ENCODE data around the gene AGPAT1. TPM values are rescaled to one million over a fixed set of nuclear protein-coding genes. Genes with fewer than 3 reads are reported as not detected.

Gene AGPAT1
- total and polyA plus RNA-seq, 2 experiments from 2014 or later, result 62.8 to 71.4 TPM

DNA sequence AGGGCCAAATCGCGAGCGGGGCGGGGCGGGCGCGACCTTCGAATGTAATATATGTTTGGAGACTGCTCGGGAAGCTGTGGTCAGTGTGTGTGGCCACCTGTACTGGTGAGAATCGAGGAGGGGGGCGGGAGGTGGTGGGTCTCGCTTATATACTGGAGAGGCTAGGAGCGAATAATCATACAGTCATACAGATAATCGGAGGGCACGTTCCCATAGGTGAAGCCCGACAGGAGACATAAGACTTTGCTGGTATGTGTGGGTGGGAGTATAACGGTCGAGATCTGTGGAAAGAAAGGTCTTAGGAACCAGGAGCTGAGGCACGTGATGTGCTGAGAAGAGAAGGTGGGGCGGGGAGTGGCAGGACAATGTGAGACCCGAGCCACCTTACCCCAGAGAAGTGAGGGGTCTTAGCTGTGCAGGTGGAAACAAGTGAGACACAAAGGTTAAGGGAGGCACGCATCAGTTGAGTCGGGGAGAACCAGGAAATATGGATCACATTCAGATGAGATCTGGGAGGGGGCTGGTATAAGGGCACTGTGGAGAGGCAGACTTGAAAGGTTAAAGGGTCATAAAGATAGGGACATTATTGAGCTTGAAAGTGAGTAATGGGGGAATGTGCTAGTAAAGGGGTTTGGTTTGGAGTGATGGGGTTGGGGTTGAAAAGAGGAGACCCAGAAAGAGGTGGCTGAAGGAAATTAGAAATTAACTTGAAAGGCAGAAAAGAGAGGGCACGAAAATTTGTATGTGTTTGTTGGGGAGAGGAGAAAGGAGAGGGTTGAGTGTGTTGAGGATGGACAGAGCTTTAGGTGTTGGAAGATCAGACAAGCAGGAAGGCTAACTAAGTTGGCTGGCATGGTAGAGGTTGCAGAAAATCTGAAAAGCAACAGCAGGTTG lies 2.9 kb upstream of the AGPAT1 start:
- H3K4me2 ChIP-seq, result peak overlapping the region; percentile 86
- no peaks in the 10 kb centered on the region for H4K20me1 ChIP-seq (ENCODE audit: insufficient read depth, poor library complexity, severe bottlenecking)
- H3K4me3 ChIP-seq, result peak overlapping the region; percentile 51
- peak; percentile 53 for DNase-seq (ENCODE audit: low spot score)
- peaks cover 13% of the 10 kb centered on the region for H3K4me1 ChIP-seq (ENCODE audit: insufficient read depth)
- no peak overlapping the region for H2AFZ ChIP-seq
- no peaks in the 10 kb centered on the region for H3K27me3 ChIP-seq
- H3K27ac ChIP-seq, result peak overlapping the region; percentile 65
- peaks cover 36% of the 10 kb centered on the region for H3K79me2 ChIP-seq
- H3K9me2 ChIP-seq (replicated peaks; ENCODE audit: insufficient read depth), result no peaks in the 10 kb centered on the region
- H3K36me3 ChIP-seq (replicated peaks; ENCODE audit: insufficient read depth, low read depth), result no peaks in the 10 kb centered on the region
- 6% methylated on average over 15 of the region's 24 CpGs for WGBS (ENCODE audit: low lambda C conversion rate, missing lambda C conversion rate)
- H3K9me3 ChIP-seq (ENCODE audit: low read depth), result no peaks in the 10 kb centered on the region
- TF ChIP-seq, protein P1, sequence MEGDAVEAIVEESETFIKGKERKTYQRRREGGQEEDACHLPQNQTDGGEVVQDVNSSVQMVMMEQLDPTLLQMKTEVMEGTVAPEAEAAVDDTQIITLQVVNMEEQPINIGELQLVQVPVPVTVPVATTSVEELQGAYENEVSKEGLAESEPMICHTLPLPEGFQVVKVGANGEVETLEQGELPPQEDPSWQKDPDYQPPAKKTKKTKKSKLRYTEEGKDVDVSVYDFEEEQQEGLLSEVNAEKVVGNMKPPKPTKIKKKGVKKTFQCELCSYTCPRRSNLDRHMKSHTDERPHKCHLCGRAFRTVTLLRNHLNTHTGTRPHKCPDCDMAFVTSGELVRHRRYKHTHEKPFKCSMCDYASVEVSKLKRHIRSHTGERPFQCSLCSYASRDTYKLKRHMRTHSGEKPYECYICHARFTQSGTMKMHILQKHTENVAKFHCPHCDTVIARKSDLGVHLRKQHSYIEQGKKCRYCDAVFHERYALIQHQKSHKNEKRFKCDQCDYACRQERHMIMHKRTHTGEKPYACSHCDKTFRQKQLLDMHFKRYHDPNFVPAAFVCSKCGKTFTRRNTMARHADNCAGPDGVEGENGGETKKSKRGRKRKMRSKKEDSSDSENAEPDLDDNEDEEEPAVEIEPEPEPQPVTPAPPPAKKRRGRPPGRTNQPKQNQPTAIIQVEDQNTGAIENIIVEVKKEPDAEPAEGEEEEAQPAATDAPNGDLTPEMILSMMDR (IDR thresholded peaks at IDR 0.05; ENCODE audit: poor library complexity), result no peak
- no peak for TF ChIP-seq EZH2phosphoT487 (IDR thresholded peaks at IDR 0.05; ENCODE audit: low read depth, severe bottlenecking, unreplicated experiment)
- TF ChIP-seq EZH2 (IDR thresholded peaks at IDR 0.05; ENCODE audit: borderline replicate concordance), result no peak

DNA sequence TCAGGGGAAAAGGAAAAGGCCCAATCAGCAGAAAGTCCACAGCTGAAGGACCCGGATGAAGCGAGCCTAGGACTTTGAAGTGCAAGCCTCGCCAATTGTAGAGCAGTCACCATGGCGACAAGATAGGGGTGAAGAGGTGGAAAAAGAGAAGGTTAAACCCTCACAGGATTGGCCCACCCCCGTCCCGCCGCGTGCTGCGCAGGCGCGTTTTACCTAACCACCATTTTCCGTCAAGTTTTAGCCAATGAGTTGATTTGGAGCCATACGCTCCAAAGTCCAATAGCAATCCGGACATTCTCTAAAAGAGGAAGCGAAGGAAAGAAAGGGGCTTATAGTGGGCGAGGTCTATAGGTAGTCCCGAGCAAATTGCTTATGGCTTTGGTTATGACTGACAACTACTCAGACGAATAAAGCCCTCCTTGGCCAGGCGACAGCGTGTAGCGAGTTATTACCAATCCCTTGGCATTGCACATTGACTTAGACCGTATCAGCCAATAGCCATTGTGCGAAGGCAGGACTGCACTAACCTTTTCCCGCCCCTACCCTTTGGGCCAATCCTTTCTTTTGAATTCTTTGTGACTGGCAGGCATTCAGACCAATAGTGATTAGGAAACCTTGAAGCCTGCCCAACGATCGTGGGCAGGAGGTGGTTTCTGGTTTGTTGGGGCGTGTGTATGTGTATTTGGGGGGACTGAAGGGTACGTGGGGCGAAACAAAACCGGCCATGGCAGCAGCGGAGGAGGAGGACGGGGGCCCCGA lies 2.1 kb upstream of the AGPAT1 start, which contains the start of gene RNF5:
Gene RNF5, plus strand, starts transcription at position 618 of the 759 bp plus-strand sequence. Its CDS starts 107 bp downstream, at position 725.
- H2AFZ ChIP-seq, result peak within 1 kb of the TSS; percentile 24
- H4K20me1 ChIP-seq (ENCODE audit: insufficient read depth, poor library complexity, severe bottlenecking), result no peaks in the 10 kb centered on the region
- peak within 1 kb of the TSS; percentile 51 for H3K4me3 ChIP-seq
- WGBS (ENCODE audit: low lambda C conversion rate, missing lambda C conversion rate), result 2% methylated on average over 28 of the region's 33 CpGs
- no peaks in the 10 kb centered on the region for H3K9me3 ChIP-seq (ENCODE audit: low read depth)
- H3K27me3 ChIP-seq, result no peaks in the 10 kb centered on the region
- peaks cover 44% of the 10 kb centered on the region for H3K79me2 ChIP-seq
- H3K9me2 ChIP-seq (replicated peaks; ENCODE audit: insufficient read depth), result no peaks in the 10 kb centered on the region
- peak; percentile 99 for DNase-seq (ENCODE audit: low spot score)
- H3K36me3 ChIP-seq (replicated peaks; ENCODE audit: insufficient read depth, low read depth), result no peaks in the 10 kb centered on the region
- TF ChIP-seq EZH2phosphoT487 (IDR thresholded peaks at IDR 0.05; ENCODE audit: low read depth, severe bottlenecking, unreplicated experiment), result no peak
- TF ChIP-seq, protein P1 (IDR thresholded peaks at IDR 0.05; ENCODE audit: poor library complexity), result no peak
- no peak for TF ChIP-seq EZH2 (IDR thresholded peaks at IDR 0.05; ENCODE audit: borderline replicate concordance)
- peak within 1 kb of the TSS; percentile 86 for H3K4me2 ChIP-seq
- H3K4me1 ChIP-seq (ENCODE audit: insufficient read depth), result peaks cover 13% of the 10 kb centered on the region
- H3K27ac ChIP-seq, result peak within 1 kb of the TSS; percentile 94

DNA sequence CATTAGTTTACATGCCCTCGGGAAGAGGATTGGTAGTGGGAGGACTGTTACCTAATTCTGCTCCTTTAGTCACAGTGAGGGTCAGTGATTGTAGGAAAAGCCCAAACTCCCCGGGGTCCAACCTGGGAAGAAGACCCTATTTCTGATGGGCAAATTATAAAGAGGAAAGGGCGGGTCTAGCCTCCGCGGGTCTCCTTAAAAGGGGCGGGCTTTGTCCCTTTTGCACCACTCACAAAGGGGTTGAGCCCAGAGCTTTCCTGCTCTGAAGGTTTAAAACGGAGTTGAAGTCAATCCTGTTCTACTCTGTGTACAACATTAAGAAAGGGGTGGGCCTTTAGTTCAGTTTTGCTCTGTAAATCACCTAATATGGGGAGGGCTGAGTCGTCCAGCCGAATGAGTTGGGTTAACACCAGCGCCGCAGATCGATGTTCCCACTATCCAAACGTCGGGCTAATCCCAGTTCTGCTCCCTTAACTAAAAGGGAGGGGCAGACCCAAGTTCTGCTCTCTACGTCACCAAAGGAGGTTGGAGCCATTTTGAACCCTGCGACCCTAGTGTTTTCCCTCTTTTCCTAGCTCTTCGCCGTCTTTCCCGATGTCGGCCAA lies 1.4 kb upstream of the AGPAT1 start:
- H3K4me3 ChIP-seq, result peak overlapping the region; percentile 6
- no peaks in the 10 kb centered on the region for H3K9me3 ChIP-seq (ENCODE audit: low read depth)
- peaks cover 48% of the 10 kb centered on the region for H3K79me2 ChIP-seq
- no peaks in the 10 kb centered on the region for H3K9me2 ChIP-seq (replicated peaks; ENCODE audit: insufficient read depth)
- peak overlapping the region; percentile 24 for H2AFZ ChIP-seq
- WGBS (ENCODE audit: low lambda C conversion rate, missing lambda C conversion rate), result 0% methylated on average over 20 of the region's 20 CpGs
- H3K4me1 ChIP-seq (ENCODE audit: insufficient read depth), result peaks cover 13% of the 10 kb centered on the region
- H4K20me1 ChIP-seq (ENCODE audit: insufficient read depth, poor library complexity, severe bottlenecking), result no peaks in the 10 kb centered on the region
- no peaks in the 10 kb centered on the region for H3K36me3 ChIP-seq (replicated peaks; ENCODE audit: insufficient read depth, low read depth)
- peak overlapping the region; percentile 94 for H3K27ac ChIP-seq
- H3K4me2 ChIP-seq, result peak overlapping the region; percentile 71
- TF ChIP-seq EZH2phosphoT487 (IDR thresholded peaks at IDR 0.05; ENCODE audit: low read depth, severe bottlenecking, unreplicated experiment) (no peak), EZH2 (IDR thresholded peaks at IDR 0.05; ENCODE audit: borderline replicate concordance) (no peak)
- TF ChIP-seq, protein P1 (IDR thresholded peaks at IDR 0.05; ENCODE audit: poor library complexity), result no peak
- no peaks in the 10 kb centered on the region for H3K27me3 ChIP-seq
- DNase-seq (ENCODE audit: low spot score), result peak; percentile 76
